K562 (cell line): Measurements from ENCODE around the gene PPARD. TPM values are rescaled to one million over a fixed set of nuclear protein-coding genes. Genes with fewer than 3 reads are reported as not detected.

Experiments used
- ATAC-seq: fragments of 200-7000 bp; cut with Tn5 transposase; 3 replicates; pipeline ENCODE4 v1.9.1; 2020; ENCODE audit warnings: moderate library complexity
- BruUV-seq: library from RNA; stranded (reverse); fragments of 400-500 nt; replicated peaks from 2 replicates; lab custom pipeline; 2021; lab: Mats Ljungman, UMichigan
- CTCF ChIA-PET: fragments of 300-600 bp; formaldehyde crosslinking; extraction: SDS; loops from one replicate; lab custom pipeline; 2021; ENCODE audit warnings: low intra/inter-chr PET ratio; lab: Yijun Ruan, JAX
- POLR2A ChIA-PET: fragments of 300-600, 350-650 bp; sonication (Branson Sonifier 250); formaldehyde crosslinking; extraction: SDS; loops from one replicate; lab custom pipeline; 2021; ENCODE audit warnings: antibody characterized with exemption, inconsistent platforms; lab: Yijun Ruan, JAX
- DNase-seq, 4 experiments: peaks; one replicate each; pipeline versions ENCODE4 v3.0.0 to v3.0.0-alpha.2; 2011 to 2018; ENCODE audit warnings: low spot score in 3 of 4, mixed read lengths in 3 of 4; ENCODE audit errors: extremely low read depth in 1 of 4
- FAIRE-seq: peaks from 2 replicates; lab custom pipeline; 2011; peaks lifted over from hg19 to GRCh38; lab: Jason Lieb, UNC
- H2AFZ ChIP-seq: 2 replicates; pipeline ENCODE4 v1.6.0; 2011; ENCODE audit warnings: low read depth, low read length, control low read depth, inconsistent platforms
- H3K27ac ChIP-seq: fragments of 200-600 bp; 3 replicates; pipeline ENCODE4 v1.8.0; 2011; ENCODE audit warnings: low read depth, mild to moderate bottlenecking, control low read depth, inconsistent platforms, low read length, moderate library complexity, mixed read lengths; ENCODE audit errors: extremely low read depth
- H3K27me3 ChIP-seq, 2 experiments: fragments of 300-600 bp in 1 of 2; 2 replicates in 1 of 2; 3 replicates in 1 of 2; pipeline versions ENCODE4 v1.6.0 to v1.8.0; 2011; ENCODE audit warnings: inconsistent platforms in 2 of 2, low read length in 2 of 2, mild to moderate bottlenecking in 1 of 2, mixed read lengths in 1 of 2, moderate library complexity in 1 of 2; ENCODE audit not compliant: control insufficient read depth in 2 of 2, insufficient read depth in 2 of 2
- H3K36me3 ChIP-seq: fragments of 300-600 bp; 3 replicates; pipeline ENCODE4 v1.8.0; 2011; ENCODE audit warnings: mild to moderate bottlenecking, low read length, inconsistent platforms; ENCODE audit not compliant: control insufficient read depth, insufficient read depth
- H3K4me1 ChIP-seq, 2 experiments: fragments of 200-600 bp in 1 of 2; replicated peaks in 1 of 2; 2 replicates in 1 of 2; 3 replicates in 1 of 2; pipeline versions ENCODE4 v1.5.1 to v1.8.0; 2011; ENCODE audit warnings: inconsistent platforms in 2 of 2, low read length in 2 of 2, mild to moderate bottlenecking in 1 of 2, mixed read lengths in 1 of 2, moderate library complexity in 1 of 2; ENCODE audit not compliant: control insufficient read depth in 2 of 2, insufficient read depth in 2 of 2
- H3K4me2 ChIP-seq: 2 replicates; pipeline ENCODE4 v1.6.1; 2011; ENCODE audit warnings: low read length, control low read depth, inconsistent platforms, mixed read lengths; ENCODE audit not compliant: insufficient read depth
- H3K4me3 ChIP-seq: fragments of 200-600 bp; sonication (generic), shearing (Covaris generic); 2 replicates; pipeline ENCODE4 v1.5.1; 2016; ENCODE audit warnings: control low read depth, inconsistent platforms
- H3K79me2 ChIP-seq: fragments of 200-600 bp; 3 replicates; pipeline ENCODE4 v1.8.0; 2011; ENCODE audit warnings: low read length, inconsistent platforms; ENCODE audit not compliant: control insufficient read depth, insufficient read depth
- H3K9ac ChIP-seq, 2 experiments: 2 replicates each; pipeline versions ENCODE4 v1.6.0 to v1.6.1; 2011; ENCODE audit warnings: low read depth in 2 of 2, low read length in 2 of 2, control low read depth in 1 of 2, inconsistent platforms in 1 of 2, mild to moderate bottlenecking in 1 of 2, mixed read lengths in 1 of 2; ENCODE audit not compliant: insufficient read depth in 1 of 2
- H3K9me1 ChIP-seq: one replicate; pipeline ENCODE4 v1.6.0; 2011; ENCODE audit warnings: inconsistent platforms, mild to moderate bottlenecking, low read length, moderate library complexity; ENCODE audit not compliant: control insufficient read depth, insufficient read depth
- H3K9me3 ChIP-seq: replicated peaks from 2 replicates; pipeline ENCODE4 v1.5.1; 2011; ENCODE audit warnings: low read depth, low read length, inconsistent platforms; ENCODE audit not compliant: control insufficient read depth, insufficient read depth
- H4K20me1 ChIP-seq: replicated peaks from 2 replicates; pipeline ENCODE4 v1.6.1; 2011; ENCODE audit warnings: low read length, inconsistent platforms, mixed read lengths; ENCODE audit not compliant: control insufficient read depth, insufficient read depth
- MXI1 ChIP-seq: IDR thresholded peaks from 2 replicates; pipeline ENCODE4 v1.6.1; 2011; ENCODE audit warnings: low read depth, mild to moderate bottlenecking, improper control_type of control experiment, low read length
- SFPQ ChIP-seq: fragments of 200-400 bp; formaldehyde crosslinking; IDR thresholded peaks from 2 replicates; pipeline ENCODE4 v1.6.1; 2017; ENCODE audit warnings: mild to moderate bottlenecking, low read depth, low read length, moderate library complexity
- ZNF124 ChIP-seq: sonication (generic); formaldehyde crosslinking; IDR thresholded peaks from 2 replicates; pipeline ENCODE4 v1.8.1; 2022; ENCODE audit warnings: missing genetic modification reagents
- WGBS: fragments of 100-300 bp; shearing (Covaris generic); methylation state at CpG from one replicate; pipeline ENCODE4 v1.1.6; 2016; ENCODE audit warnings: low coverage, mixed read lengths; ENCODE audit not compliant: insufficient coverage; ENCODE audit errors: missing lambda C conversion rate; 5-methylcytosine and 5-hydroxymethylcytosine counted together
- in situ Hi-C: fragments of 300-500 bp; cut with MboI; formaldehyde crosslinking; loops from 4 replicates; pipeline ENCODE4 v1.15.0; 2018; ENCODE audit warnings: inconsistent platforms, mixed read lengths
- intact Hi-C: fragments of 100-400 bp; cut with micrococcal nuclease; formaldehyde crosslinking; loops from 2 replicates; pipeline ENCODE4 v1.14.2; 2022
- polyA plus RNA-seq, 8 experiments: library from polyadenylated mRNA; depleted of rRNA in 4 of 8; stranded (reverse) in 5 of 8; unstranded in 3 of 8; fragments of >200 nt; fragmentation: Nextera tagmentation in 2 of 8; fragmentation: Illumina TruSeq in 1 of 8; extraction: Ambion mirVana in 2 of 8; extraction: Trizol in 1 of 8; gene quantifications; 2 replicates each; pipeline versions ENCODE4 v1.2.1 to v1.2.3, GENCODE V29; 2011 to 2014; ENCODE audit warnings: inconsistent platforms in 1 of 8, missing spikeins in 1 of 8
- total RNA-seq, 7 experiments: library from RNA; depleted of rRNA in 6 of 7; stranded (reverse); fragments of >200 nt in 6 of 7; fragmentation: Illumina TruSeq in 2 of 7; extraction: Trizol in 2 of 7; gene quantifications; 2 replicates each; pipeline versions ENCODE4 v1.2.1 to v1.2.3, GENCODE V29; 2011 to 2021; ENCODE audit warnings: low replicate concordance in 1 of 7

Gene PPARD
- total and polyA plus RNA-seq, 9 of the 15 experiments (the other 6 are each of a cell fraction or from before 2014, with no cell fraction given), result 0.14 to 13.2 (median 3.8) TPM

GRCh38 chr6:35427851-35428321 is 85.5 kb downstream of the PPARD start:
- H3K9me3 ChIP-seq, result peaks cover 16% of the 10 kb centered on the region; the same call in 1 of the 2 replicates
- TF ChIP-seq MXI1 (no peak), ZNF124 (CRISPR knock-in tag) (no peak), SFPQ (no peak)
- TF ChIP-seq, all 486 proteins: peak for 0
- FAIRE-seq (no peak), ATAC-seq (no peak), DNase-seq (no peak)
- Histone ChIP-seq H3K79me2 (no peaks in the 10 kb centered on the region), H3K4me2 (no peak overlapping the region), H4K20me1 (no peaks in the 10 kb centered on the region), H3K9ac (no peak overlapping the region), H3K36me3 (peaks cover 5% of the 10 kb centered on the region; the same call in 1 of the 3 replicates), H3K27me3 (peaks cover 0 to 3% of the 10 kb centered on the region in 2 experiments; a peak in 1 of 5 replicates), H3K9me1 (no peaks in the 10 kb centered on the region), H3K27ac (no peak overlapping the region), H2AFZ (no peak overlapping the region), H3K4me1 (peaks cover 0 to 11% of the 10 kb centered on the region in 2 experiments; a peak in 2 of 5 replicates), H3K4me3 (no peak overlapping the region)
- WGBS, result 42% methylated on average over 4 of the region's 9 CpGs
- no TSS peak for BruUV-seq
- in situ Hi-C loops (no loop called here), intact Hi-C loops (no loop called here)
- ChIA-PET POLR2A (interaction anchor here (0.5 to 1.3 kb wide), 5 partner anchors 8 to 24 kb away, joined by 3 to 6 read pairs (median 3); partner anchors contain the start of gene FANCE), CTCF (no interaction called here)
